Measurements from ENCODE around the gene HSD17B12. TPM values are rescaled to one million over a fixed set of nuclear protein-coding genes. Genes with fewer than 3 reads are reported as not detected.

HSD17B12 gene
- total RNA-seq, 2 experiments from 2014 or later, result 45.3 to 48.4 TPM

- H3K27ac Mint-ChIP-seq, result no peak overlapping the region
- H3K27me3 Mint-ChIP-seq (ENCODE audit: low read depth), result no peaks in the 10 kb centered on the region
- H3K36me3 Mint-ChIP-seq (ENCODE audit: low read depth), result peaks cover 15% of the 10 kb centered on the region
- DNase-seq, result no peak
- ATAC-seq, result no peak
- H3K9me3 Mint-ChIP-seq (ENCODE audit: insufficient read depth), result no peaks in the 10 kb centered on the region
- H3K4me3 Mint-ChIP-seq, result no peak overlapping the region
- ChIA-PET POLR2A (no interaction called here), CTCF (interaction anchor here (1.1 kb wide), 1 partner anchor 10 kb away, joined by 3 read pairs; no protein-coding TSS in a partner anchor)
- H3K4me1 Mint-ChIP-seq (ENCODE audit: low read depth), result peaks cover 8% of the 10 kb centered on the region
Observed at GRCh38 chr11:43845816-43846215, 165.3 kb downstream of the HSD17B12 start.

DNA sequence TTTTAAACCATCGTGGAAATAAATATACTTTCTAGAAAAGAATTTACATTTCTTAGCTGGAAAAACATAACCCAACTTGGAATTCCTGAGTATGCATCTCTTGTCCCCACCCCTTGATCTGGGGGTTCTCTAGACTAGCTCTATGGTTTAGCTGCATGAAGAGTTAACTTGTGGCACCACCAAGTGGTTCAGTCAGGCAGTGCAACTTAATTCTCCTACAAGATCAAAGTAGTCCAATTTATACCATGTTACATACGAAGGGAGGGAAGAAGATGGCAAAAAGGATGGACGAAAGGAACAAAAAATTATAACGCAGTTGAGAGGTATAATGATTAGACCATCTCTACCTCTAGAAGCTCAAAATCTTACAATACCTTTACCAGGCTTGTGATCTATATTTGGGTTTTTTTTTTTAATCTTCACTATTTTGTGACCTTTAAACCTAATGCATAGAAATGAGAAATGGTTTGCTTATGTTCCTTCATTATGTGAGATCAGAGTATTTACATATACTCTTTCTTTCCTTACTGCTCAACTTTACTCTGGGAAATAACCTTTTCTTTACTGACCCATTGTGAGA, 171.6 kb downstream of the HSD17B12 start:
- ChIA-PET CTCF (interaction anchor here (0.7 to 2.5 kb wide), 35 partner anchors 9 to 541 kb away, joined by 3 to 32 read pairs (median 4); partner anchors contain the start of genes API5 and HSD17B12), POLR2A (interaction anchor here (1.1 kb wide), 1 partner anchor 172 kb away, joined by 4 read pairs; the partner anchor contains the start of gene HSD17B12)
- ATAC-seq, result peak; percentile 79
- H3K4me1 Mint-ChIP-seq (ENCODE audit: low read depth), result peaks cover 8% of the 10 kb centered on the region
- no peaks in the 10 kb centered on the region for H3K9me3 Mint-ChIP-seq (ENCODE audit: insufficient read depth)
- peak; percentile 75 for DNase-seq
- peaks cover 3% of the 10 kb centered on the region for H3K36me3 Mint-ChIP-seq (ENCODE audit: low read depth)
- no peaks in the 10 kb centered on the region for H3K27me3 Mint-ChIP-seq (ENCODE audit: low read depth)
- no peak overlapping the region for H3K27ac Mint-ChIP-seq
- H3K4me3 Mint-ChIP-seq, result no peak overlapping the region

DNA sequence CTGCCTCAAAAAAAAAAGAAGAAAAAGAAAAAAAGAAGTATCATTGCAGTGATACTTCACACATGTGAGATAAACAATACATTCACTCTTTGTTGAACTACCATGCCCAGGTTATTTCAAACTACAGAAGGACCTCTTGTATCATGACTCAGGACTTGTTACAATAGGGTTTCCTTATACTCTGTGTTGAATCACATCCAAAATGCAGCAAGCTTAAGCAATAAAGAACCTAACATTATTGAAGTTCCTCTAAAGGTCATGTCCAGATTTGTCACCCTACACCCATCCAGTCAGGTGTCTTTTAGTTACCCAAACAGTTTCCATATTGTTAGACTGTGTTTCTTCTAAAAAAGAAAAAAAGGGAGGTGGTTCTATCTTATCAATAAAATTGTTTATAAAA, 173.2 kb downstream of the HSD17B12 start:
- Mint-ChIP-seq H3K36me3 (ENCODE audit: low read depth) (peaks cover 3% of the 10 kb centered on the region), H3K27ac (no peak overlapping the region), H3K27me3 (ENCODE audit: low read depth) (no peaks in the 10 kb centered on the region), H3K9me3 (ENCODE audit: insufficient read depth) (no peaks in the 10 kb centered on the region), H3K4me3 (no peak overlapping the region), H3K4me1 (ENCODE audit: low read depth) (peaks cover 7% of the 10 kb centered on the region)
- ATAC-seq (no peak), DNase-seq (no peak)
- POLR2A ChIA-PET, result no interaction called here
- CTCF ChIA-PET, result interaction anchor here (1.0 to 1.7 kb wide), 4 partner anchors 10 to 36 kb away, joined by 3 to 4 read pairs (median 4); partner anchors contain the start of gene ALKBH3

DNA sequence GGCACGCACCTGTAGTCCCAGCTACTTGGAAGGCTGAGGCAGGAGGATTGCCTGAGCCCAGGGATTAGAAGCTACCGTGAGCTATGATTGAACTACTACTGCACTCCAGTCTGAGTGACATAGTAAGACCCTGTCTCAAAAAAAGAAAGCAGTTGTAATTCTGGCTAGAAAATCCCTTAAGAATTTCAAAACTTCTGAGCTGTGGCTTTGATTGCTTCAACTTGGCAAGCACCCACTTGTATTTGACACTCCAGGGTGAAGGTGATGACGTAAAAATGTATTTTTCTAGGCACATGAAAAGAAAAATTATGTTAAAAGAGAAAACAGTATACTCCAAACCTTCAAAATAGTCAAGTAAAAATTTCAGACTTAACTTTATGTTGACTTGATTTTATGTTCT, 176.5 kb downstream of the HSD17B12 start:
- ChIA-PET CTCF (interaction anchor here (0.7 to 1.6 kb wide), 3 partner anchors 31 to 236 kb away, joined by 3 to 7 read pairs (median 5); no protein-coding TSS in a partner anchor), POLR2A (no interaction called here)
- no peak for DNase-seq

GRCh38 chr11:43861141-43861540, 180.6 kb downstream of the HSD17B12 start:
- Mint-ChIP-seq H3K4me1 (ENCODE audit: low read depth) (no peaks in the 10 kb centered on the region), H3K27ac (no peak overlapping the region), H3K36me3 (ENCODE audit: low read depth) (peaks cover 7% of the 10 kb centered on the region), H3K27me3 (ENCODE audit: low read depth) (peaks cover 11% of the 10 kb centered on the region), H3K4me3 (no peak overlapping the region), H3K9me3 (ENCODE audit: insufficient read depth) (peaks cover 8% of the 10 kb centered on the region)
- DNase-seq (no peak), ATAC-seq (no peak)
- CTCF ChIA-PET, result interaction anchor here (1.3 kb wide), 1 partner anchor 10 kb away, joined by 3 read pairs; no protein-coding TSS in a partner anchor
- POLR2A ChIA-PET, result no interaction called here

More for the DNA sequence above, 176.5 kb downstream of the HSD17B12 start:
- Mint-ChIP-seq H3K9me3 (ENCODE audit: insufficient read depth) (peaks cover 8% of the 10 kb centered on the region), H3K4me3 (no peak overlapping the region), H3K27me3 (ENCODE audit: low read depth) (no peaks in the 10 kb centered on the region), H3K36me3 (ENCODE audit: low read depth) (peaks cover 6% of the 10 kb centered on the region), H3K27ac (no peak overlapping the region), H3K4me1 (ENCODE audit: low read depth) (no peaks in the 10 kb centered on the region)
- ATAC-seq, result no peak

GRCh38 chr11:43866520-43866919, 186.0 kb downstream of the HSD17B12 start:
- peaks cover 6% of the 10 kb centered on the region for H3K9me3 Mint-ChIP-seq (ENCODE audit: insufficient read depth)
- POLR2A ChIA-PET, result no interaction called here
- peaks cover 25% of the 10 kb centered on the region for H3K27me3 Mint-ChIP-seq (ENCODE audit: low read depth)
- peaks cover 37% of the 10 kb centered on the region for H3K4me1 Mint-ChIP-seq (ENCODE audit: low read depth)
- H3K27ac Mint-ChIP-seq, result no peak overlapping the region
- ATAC-seq (no peak), DNase-seq (no peak)
- H3K4me3 Mint-ChIP-seq, result no peak overlapping the region
- CTCF ChIA-PET, result interaction anchor here (1.0 to 3.6 kb wide), 2 partner anchors 15 to 23 kb away, joined by 4 to 15 read pairs; no protein-coding TSS in a partner anchor
- H3K36me3 Mint-ChIP-seq (ENCODE audit: low read depth), result peaks cover 17% of the 10 kb centered on the region

- H3K36me3 Mint-ChIP-seq (ENCODE audit: low read depth), result peaks cover 17% of the 10 kb centered on the region
- H3K4me3 Mint-ChIP-seq, result no peak overlapping the region
- H3K4me1 Mint-ChIP-seq (ENCODE audit: low read depth), result peaks cover 37% of the 10 kb centered on the region
- ATAC-seq (no peak), DNase-seq (no peak)
- H3K27ac Mint-ChIP-seq, result no peak overlapping the region
- H3K9me3 Mint-ChIP-seq (ENCODE audit: insufficient read depth), result peaks cover 6% of the 10 kb centered on the region
- H3K27me3 Mint-ChIP-seq (ENCODE audit: low read depth), result peaks cover 27% of the 10 kb centered on the region
- CTCF ChIA-PET, result interaction anchor here (1.0 to 3.6 kb wide), 2 partner anchors 15 to 23 kb away, joined by 4 to 15 read pairs; no protein-coding TSS in a partner anchor
- POLR2A ChIA-PET, result no interaction called here
Observed at GRCh38 chr11:43866969-43867368, 186.4 kb downstream of the HSD17B12 start.

DNA sequence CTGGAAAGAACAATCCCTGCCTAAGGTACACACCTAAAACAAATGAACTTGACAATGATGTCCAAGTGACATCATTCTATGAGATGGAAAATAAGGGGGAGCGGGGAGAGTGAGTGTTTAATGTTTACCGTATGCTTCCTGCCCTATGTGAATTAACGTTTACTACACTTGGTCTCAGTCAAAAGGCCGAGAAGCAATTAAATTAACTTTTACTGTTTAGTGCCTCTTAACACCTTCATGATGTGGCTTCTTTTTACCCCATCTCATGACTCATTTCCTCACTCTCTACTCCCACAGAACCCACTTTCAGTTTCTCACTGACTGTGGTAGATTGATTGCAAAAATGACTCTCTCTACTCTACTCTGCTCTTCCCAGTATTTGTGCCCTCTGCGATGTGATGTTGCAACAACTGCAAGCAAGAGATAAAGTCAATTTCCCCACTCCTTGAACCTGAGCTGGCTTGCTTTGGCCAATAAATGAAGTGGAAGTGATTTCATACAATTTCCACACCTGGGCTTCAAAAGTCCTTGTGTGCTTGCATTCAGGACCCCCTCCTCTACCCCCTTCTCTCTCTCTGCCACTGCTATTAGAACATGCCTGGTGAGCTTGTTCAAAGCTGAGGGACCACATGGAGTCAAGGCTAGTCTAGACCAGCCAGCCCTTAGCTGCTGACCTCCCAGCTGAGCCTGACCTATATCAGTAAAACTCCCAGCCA, 188.5 kb downstream of the HSD17B12 start:
- peaks cover 17% of the 10 kb centered on the region for H3K36me3 Mint-ChIP-seq (ENCODE audit: low read depth)
- peak overlapping the region; percentile 44 for H3K4me3 Mint-ChIP-seq
- H3K9me3 Mint-ChIP-seq (ENCODE audit: insufficient read depth), result peaks cover 6% of the 10 kb centered on the region
- ATAC-seq, result peak; percentile 98
- DNase-seq, result peak; percentile 75
- peaks cover 43% of the 10 kb centered on the region for H3K27me3 Mint-ChIP-seq (ENCODE audit: low read depth)
- POLR2A ChIA-PET, result interaction anchor here (1.1 to 1.6 kb wide), 2 partner anchors 11 to 12 kb away, joined by 3 to 6 read pairs; no protein-coding TSS in a partner anchor
- peak overlapping the region; percentile 89 for H3K27ac Mint-ChIP-seq
- CTCF ChIA-PET, result interaction anchor here (1.0 to 3.6 kb wide), 4 partner anchors 13 to 26 kb away, joined by 3 to 15 read pairs (median 7); no protein-coding TSS in a partner anchor
- peaks cover 37% of the 10 kb centered on the region for H3K4me1 Mint-ChIP-seq (ENCODE audit: low read depth)

GRCh38 chr11:43871051-43871450, 190.5 kb downstream of the HSD17B12 start:
- H3K27ac Mint-ChIP-seq, result peak overlapping the region; percentile 12
- peaks cover 6% of the 10 kb centered on the region for H3K9me3 Mint-ChIP-seq (ENCODE audit: insufficient read depth)
- peaks cover 37% of the 10 kb centered on the region for H3K4me1 Mint-ChIP-seq (ENCODE audit: low read depth)
- no peak for ATAC-seq
- peaks cover 44% of the 10 kb centered on the region for H3K27me3 Mint-ChIP-seq (ENCODE audit: low read depth)
- DNase-seq, result no peak
- POLR2A ChIA-PET, result no interaction called here
- CTCF ChIA-PET, result interaction anchor here (0.7 to 0.9 kb wide), 2 partner anchors 19 to 45 kb away, joined by 3 to 4 read pairs; no protein-coding TSS in a partner anchor
- H3K36me3 Mint-ChIP-seq (ENCODE audit: low read depth), result peaks cover 14% of the 10 kb centered on the region
- no peak overlapping the region for H3K4me3 Mint-ChIP-seq

- H3K4me1 Mint-ChIP-seq (ENCODE audit: low read depth), result peaks cover 27% of the 10 kb centered on the region
- POLR2A ChIA-PET, result no interaction called here
- peaks cover 4% of the 10 kb centered on the region for H3K36me3 Mint-ChIP-seq (ENCODE audit: low read depth)
Observed at GRCh38 chr11:43872995-43873394, 192.5 kb downstream of the HSD17B12 start.

DNA sequence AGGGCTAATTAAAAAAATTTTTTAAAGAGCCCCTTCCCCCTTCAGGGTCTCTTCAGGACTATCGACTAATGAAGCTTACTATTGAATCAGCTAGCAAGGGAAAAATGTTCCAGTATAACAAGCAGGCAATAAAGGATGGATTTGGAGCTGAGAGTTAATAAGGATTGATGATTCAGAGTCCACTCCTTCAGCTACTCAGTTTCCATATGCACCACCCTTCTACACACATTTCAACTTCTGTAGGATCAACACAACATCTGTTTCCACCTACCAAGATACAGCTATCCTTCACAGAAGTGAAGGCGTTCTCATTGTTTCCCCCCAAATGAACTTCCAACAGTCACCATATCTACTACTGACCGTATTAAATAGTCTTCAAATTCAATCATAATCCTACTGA, 193.5 kb downstream of the HSD17B12 start:
- peaks cover 46% of the 10 kb centered on the region for H3K27me3 Mint-ChIP-seq (ENCODE audit: low read depth)
- no peaks in the 10 kb centered on the region for H3K9me3 Mint-ChIP-seq (ENCODE audit: insufficient read depth)
- DNase-seq (no peak), ATAC-seq (no peak)
- CTCF ChIA-PET, result no interaction called here
- H3K4me1 Mint-ChIP-seq (ENCODE audit: low read depth), result peaks cover 17% of the 10 kb centered on the region
- H3K36me3 Mint-ChIP-seq (ENCODE audit: low read depth), result peaks cover 3% of the 10 kb centered on the region
- POLR2A ChIA-PET, result no interaction called here
- H3K27ac Mint-ChIP-seq, result no peak overlapping the region
- no peak overlapping the region for H3K4me3 Mint-ChIP-seq

More at GRCh38 chr11:43872995-43873394, 192.5 kb downstream of the HSD17B12 start:
- no peak for DNase-seq
- Mint-ChIP-seq H3K27ac (no peak overlapping the region), H3K27me3 (ENCODE audit: low read depth) (peaks cover 44% of the 10 kb centered on the region), H3K9me3 (ENCODE audit: insufficient read depth) (no peaks in the 10 kb centered on the region), H3K4me3 (no peak overlapping the region)
- CTCF ChIA-PET, result interaction anchor here (0.9 kb wide), 1 partner anchor 17 kb away, joined by 3 read pairs; no protein-coding TSS in a partner anchor
- no peak for ATAC-seq

GRCh38 chr11:43874738-43875137, 194.2 kb downstream of the HSD17B12 start:
- ChIA-PET POLR2A (no interaction called here), CTCF (no interaction called here)
- Mint-ChIP-seq H3K9me3 (ENCODE audit: insufficient read depth) (no peaks in the 10 kb centered on the region), H3K27me3 (ENCODE audit: low read depth) (peaks cover 46% of the 10 kb centered on the region), H3K36me3 (ENCODE audit: low read depth) (peaks cover 3% of the 10 kb centered on the region), H3K27ac (no peak overlapping the region), H3K4me3 (no peak overlapping the region), H3K4me1 (ENCODE audit: low read depth) (peaks cover 11% of the 10 kb centered on the region)
- no peak for DNase-seq
- ATAC-seq, result no peak
